GM21381 (cell line): ENCODE results near the gene LRSAM1.

Source experiments
- ATAC-seq: cut with Tn5 transposase; IDR thresholded peaks from one replicate; pipeline ENCODE4 v1.9.1; 2021; ENCODE audit warnings: mild to moderate bottlenecking, moderate library complexity; ENCODE audit not compliant: unreplicated experiment

Gene LRSAM1

GRCh38 chr9:127424676-127424999 lies 26.7 kb upstream of the LRSAM1 start:
- no peak for ATAC-seq

GRCh38 chr9:127426756-127427155 lies 24.6 kb upstream of the LRSAM1 start:
- no peak for ATAC-seq

DNA sequence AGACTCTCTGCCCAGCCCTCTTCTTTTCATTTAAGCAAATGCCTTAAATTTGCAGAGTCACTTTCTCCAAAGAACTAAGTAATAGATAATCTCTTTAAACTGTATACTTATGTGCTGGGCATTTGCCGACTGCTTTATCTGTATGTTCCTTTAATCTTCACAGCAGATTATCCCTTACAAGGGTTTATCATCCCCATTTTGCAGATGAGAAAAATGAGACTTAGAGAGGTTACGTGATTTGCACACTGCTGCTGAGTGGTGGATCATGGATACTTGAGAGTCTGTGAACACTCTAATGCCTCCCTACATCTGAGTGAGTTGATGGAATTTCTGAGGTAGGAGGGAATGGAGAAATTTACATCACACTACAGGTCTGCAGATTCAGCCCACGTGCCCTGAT lies 23.0 kb upstream of the LRSAM1 start:
- no peak for ATAC-seq

DNA sequence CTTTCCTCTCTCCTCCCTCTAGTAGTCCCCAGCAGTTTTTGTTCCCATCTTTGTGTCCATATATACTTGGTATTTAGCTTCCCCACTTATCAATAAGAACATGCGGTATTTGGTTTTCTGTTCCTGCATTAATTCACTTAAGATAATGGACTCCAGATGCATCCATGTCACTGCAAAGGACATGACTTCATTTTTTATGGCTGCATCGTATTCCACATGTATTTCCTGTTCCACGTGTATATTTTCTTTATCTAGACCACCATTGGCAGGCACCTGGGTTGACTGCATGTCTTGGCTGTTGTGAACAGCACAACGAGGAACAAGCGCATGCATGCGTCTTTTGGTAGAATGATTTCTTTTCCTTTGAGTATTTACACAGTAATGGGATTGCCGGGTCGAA lies 20.9 kb upstream of the LRSAM1 start:
- ATAC-seq, result no peak

DNA sequence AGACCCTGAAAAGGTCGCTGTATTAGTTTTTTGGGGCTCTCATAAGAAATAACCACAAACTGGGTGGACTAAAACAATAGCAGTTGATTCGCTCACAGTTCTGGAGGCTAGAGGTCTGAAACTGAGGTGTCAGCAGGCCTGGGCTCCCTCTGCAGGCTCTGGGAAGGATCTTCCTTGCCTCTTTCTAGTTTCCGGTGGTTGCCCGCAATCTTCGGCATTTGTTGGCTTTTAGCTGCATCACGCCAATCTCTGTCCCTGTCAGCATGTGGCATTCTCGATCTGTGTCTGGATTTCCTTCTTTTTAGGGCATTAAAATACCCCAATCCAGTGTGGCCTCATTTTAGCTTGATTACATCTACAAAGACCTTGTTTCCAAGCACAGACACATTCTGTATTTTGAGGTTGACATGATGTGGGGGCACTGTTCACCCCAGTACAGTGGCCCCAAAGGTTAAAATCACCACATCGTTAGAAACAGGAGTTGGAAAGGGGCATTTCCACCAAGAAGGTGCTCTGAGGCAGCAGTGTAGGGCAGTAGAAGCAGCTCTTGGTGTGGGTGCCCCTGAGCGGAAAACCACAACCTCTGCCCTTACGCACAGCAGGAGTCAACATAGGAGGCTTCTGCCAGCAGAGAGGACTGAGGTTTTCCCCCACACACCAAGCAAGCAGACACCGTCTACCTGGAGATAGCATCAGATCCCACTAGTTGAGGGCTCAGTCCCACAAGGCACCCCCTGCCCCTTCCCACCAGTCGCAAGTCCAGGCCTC lies 13.6 kb upstream of the LRSAM1 start:
- ATAC-seq, result no peak

DNA sequence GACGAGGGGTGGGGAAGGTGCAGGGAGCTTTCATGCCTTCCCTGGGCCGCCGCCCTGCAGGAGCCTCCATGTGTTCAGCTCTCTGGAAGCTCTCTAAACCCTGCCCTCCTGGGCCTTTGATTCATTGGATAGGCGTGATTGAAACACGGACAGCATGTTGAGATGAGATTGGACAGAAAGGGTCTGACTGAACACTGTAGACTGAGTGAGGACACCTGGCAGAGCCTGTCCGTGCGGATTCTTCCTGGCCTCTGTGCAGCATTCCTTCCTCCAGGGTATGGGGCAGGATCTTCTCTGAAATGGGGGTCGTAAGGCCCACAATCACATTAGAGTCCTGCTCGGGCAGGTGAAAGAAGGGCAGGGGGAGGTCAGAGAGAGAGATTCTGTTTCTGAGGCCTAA lies 12.9 kb upstream of the LRSAM1 start:
- no peak for ATAC-seq

DNA sequence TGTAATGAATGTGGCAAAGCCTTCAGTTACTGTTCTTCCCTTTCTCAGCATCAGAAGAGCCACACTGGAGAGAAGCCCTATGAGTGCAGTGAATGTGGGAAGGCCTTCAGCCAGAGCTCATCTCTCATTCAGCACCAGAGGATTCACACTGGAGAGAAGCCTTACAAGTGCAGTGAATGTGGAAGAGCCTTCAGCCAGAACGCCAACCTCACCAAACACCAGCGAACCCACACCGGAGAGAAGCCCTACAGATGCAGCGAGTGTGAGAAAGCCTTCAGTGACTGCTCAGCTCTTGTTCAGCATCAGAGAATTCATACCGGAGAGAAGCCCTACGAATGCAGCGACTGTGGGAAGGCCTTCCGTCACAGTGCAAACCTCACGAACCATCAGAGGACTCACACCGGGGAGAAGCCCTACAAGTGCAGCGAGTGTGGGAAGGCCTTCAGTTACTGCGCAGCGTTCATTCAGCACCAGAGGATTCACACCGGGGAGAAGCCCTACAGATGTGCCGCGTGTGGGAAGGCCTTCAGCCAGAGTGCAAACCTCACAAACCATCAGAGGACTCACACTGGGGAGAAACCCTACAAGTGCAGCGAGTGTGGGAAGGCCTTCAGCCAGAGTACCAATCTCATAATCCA lies 6.9 kb upstream of the LRSAM1 start:
- ATAC-seq, result no peak

- ATAC-seq, result no peak
Measured at GRCh38 chr9:127444921-127445850, 6.1 kb upstream of the LRSAM1 start.

GRCh38 chr9:127445851-127446712 lies 5.2 kb upstream of the LRSAM1 start:
- no peak for ATAC-seq

DNA sequence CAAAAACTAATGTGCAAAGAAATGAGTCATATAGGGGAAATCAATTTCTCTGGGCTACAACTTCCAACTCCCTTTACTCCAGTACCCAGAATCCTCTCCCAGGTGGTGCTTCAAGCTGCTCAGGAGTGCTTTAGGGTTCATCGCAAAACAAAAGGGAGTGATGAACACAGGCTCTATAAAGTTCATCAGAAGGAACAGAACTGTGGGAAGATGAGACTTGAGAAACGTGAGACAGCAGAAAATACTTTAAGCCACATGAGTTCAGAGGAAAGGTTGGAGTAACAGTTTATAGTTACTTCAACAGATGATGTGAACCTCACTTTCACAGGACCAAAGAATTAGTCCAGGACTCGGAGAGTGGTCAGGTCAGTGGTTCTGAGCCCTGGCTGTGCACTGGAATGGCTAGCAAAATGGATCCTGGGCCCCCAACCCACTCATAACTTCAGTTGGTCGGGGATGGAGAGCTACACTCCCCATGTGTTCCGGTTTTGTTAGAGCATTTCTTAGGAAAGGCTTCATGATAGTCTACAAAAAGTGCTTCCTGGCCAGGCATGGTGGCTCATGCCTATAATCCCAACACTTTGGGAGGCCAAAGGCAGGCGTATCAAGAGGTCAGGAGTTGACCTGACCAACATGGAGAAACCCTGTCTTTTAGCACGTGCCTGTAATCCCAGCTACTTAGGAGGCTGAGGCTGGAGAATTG lies 4.4 kb upstream of the LRSAM1 start:
- ATAC-seq, result no peak

DNA sequence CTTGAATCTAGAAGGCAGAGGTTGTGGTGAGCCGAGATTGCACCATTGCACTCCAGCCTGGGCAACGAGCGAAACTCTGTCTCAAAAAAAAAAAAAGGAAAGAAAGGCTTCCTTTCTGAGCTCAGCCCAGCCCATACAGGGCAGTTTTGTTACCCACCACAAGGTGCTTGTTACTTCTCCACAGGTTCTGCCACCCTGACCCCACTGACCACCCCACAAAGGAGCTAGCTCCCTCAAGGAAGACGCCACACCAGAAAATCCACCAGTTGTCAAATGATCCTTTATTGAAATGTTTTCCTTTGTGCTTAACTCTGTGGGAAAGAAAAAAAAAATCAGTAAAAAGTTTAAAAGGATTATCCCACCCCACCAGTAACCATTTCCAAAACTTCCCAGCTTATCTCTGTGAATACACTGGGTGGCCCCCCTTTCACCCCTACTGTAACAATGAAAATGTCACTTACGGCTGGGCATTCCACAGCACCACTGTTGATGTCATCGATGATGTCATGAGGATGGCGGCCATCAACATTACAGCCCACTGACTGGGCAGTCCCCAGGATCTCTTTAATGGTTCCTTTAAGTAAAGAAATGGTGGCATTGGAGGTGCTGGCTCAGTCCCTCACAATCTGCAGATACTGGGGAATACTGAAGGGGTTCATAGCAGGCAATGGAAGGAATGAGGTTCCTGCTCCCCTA lies 3.7 kb upstream of the LRSAM1 start:
- no peak for ATAC-seq

GRCh38 chr9:127448112-127448805 lies 3.1 kb upstream of the LRSAM1 start:
- ATAC-seq, result no peak

- ATAC-seq, result no peak
Measured at GRCh38 chr9:127449332-127449966, 1.9 kb upstream of the LRSAM1 start.

GRCh38 chr9:127450243-127450760 lies 1.0 kb upstream of the LRSAM1 start:
- peak; percentile 2 for ATAC-seq

DNA sequence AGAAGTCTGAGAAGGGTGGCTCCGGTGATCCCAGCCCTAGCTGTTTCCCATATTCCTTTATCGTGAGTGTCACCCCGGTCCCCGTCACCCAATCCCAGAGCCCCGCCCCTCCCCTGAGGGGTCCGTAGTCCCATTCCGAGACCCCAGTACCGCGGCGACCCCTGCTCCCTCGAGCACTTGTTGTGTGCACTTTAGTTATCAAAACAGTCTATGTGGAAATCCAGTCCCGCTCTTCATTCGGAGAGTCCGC lies 223 bp downstream of the LRSAM1 start:
- peak; percentile 15 for ATAC-seq

DNA sequence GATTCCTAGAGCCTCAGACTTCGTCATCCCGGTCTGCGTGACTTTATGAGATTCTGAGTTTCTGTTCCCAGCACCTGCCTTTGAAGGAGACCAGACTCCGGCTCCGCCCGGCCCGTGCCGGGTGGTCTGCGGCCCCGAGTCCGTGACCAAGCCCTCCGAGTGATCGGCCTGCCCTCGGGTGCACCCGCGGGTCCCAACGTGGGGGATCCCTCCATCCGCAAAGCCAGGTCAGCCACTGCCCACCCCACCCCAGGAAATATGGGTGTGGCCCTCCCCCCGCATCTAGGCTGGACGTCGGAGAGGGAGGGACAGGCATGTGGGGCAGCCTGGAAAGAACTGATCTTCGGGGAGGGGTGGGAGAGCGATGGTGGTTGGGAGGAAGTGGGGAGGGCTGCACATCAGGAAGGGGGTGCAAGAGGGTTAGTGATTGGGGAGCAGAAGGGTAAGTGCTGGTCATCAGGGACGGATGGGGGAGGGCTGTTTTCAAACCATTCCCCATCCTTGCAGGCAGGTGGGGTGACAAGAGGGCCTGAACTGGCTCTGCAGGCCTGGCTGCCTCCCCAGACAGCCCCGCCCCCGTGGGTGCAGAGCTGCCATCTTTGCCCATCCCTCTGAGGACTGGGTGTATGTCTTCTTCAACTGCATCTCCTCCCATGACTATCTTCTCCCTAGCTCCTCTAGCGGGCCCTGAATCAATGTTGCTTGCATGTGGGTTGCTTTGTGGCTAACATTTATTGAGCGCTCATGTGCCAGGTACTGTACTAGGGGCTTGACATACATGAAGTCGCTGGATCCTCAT lies 747 bp downstream of the LRSAM1 start:
- ATAC-seq, result peak; percentile 8

- ATAC-seq, result no peak
Measured at GRCh38 chr9:127452691-127453090, 1.4 kb downstream of the LRSAM1 start.
